Neural progenitor cell (in vitro differentiated cells): ENCODE data around the gene EPB41L4A. TPM values are rescaled to one million over a fixed set of nuclear protein-coding genes. Genes with fewer than 3 reads are reported as not detected.

Experiments
- DNase-seq: peaks from one replicate; pipeline ENCODE4 v3.0.0-alpha.2; 2016; ENCODE audit warnings: low spot score
- H2AFZ ChIP-seq: fragments of 200-600 bp; sonication (generic); replicated peaks from 2 replicates; pipeline ENCODE4 v1.6.1; 2016; ENCODE audit warnings: antibody characterized with exemption
- H3F3A ChIP-seq: fragments of 200-600 bp; sonication (generic); 2 replicates; pipeline ENCODE4 v1.6.1; 2016; ENCODE audit warnings: antibody characterized with exemption, low read depth
- H3K27ac ChIP-seq: fragments of 200-600 bp; sonication (generic); 2 replicates; pipeline ENCODE4 v1.5.1; 2016; ENCODE audit warnings: mild to moderate bottlenecking
- H3K27me3 ChIP-seq: fragments of 200-600 bp; sonication (generic); 2 replicates; pipeline ENCODE4 v1.6.1; 2016; ENCODE audit warnings: mild to moderate bottlenecking, moderate library complexity
- H3K36me3 ChIP-seq: fragments of 200-600 bp; sonication (generic); 2 replicates; pipeline ENCODE4 v1.5.1; 2016
- H3K4me1 ChIP-seq: fragments of 200-600 bp; sonication (generic); 2 replicates; pipeline ENCODE4 v1.6.1; 2016; ENCODE audit warnings: mixed run types
- H3K4me2 ChIP-seq: fragments of 200-600 bp; sonication (generic); 2 replicates; pipeline ENCODE4 v1.6.1; 2016
- H3K4me3 ChIP-seq: fragments of 200-600 bp; sonication (generic); 2 replicates; pipeline ENCODE4 v1.5.1; 2016
- H3K79me2 ChIP-seq: fragments of 200-600 bp; sonication (generic); 2 replicates; pipeline ENCODE4 v1.6.1; 2016; ENCODE audit warnings: low read depth
- H3K9ac ChIP-seq: fragments of 200-600 bp; sonication (generic); 2 replicates; pipeline ENCODE4 v1.6.1; 2016
- H3K9me3 ChIP-seq: fragments of 200-600 bp; sonication (generic); 2 replicates; pipeline ENCODE4 v1.5.1; 2016; ENCODE audit warnings: low read depth
- H4K20me1 ChIP-seq: fragments of 200-600 bp; sonication (generic); 2 replicates; pipeline ENCODE4 v1.6.1; 2016; ENCODE audit warnings: low read depth
- H3K27ac Mint-ChIP-seq: 3 replicates; pipeline ENCODE4 v1.8.0; 2021; ENCODE audit warnings: mixed read lengths
- H3K27me3 Mint-ChIP-seq: 2 replicates; pipeline ENCODE4 v1.8.0; 2022; ENCODE audit warnings: low read depth, mild to moderate bottlenecking, inconsistent platforms, moderate library complexity, mixed read lengths; ENCODE audit not compliant: insufficient read depth
- H3K36me3 Mint-ChIP-seq: 3 replicates; pipeline ENCODE4 v1.8.0; 2021; ENCODE audit warnings: mixed read lengths
- H3K4me1 Mint-ChIP-seq: 3 replicates; pipeline ENCODE4 v1.8.0; 2021; ENCODE audit warnings: mixed read lengths
- H3K4me3 Mint-ChIP-seq: 3 replicates; pipeline ENCODE4 v1.8.0; 2021; ENCODE audit warnings: mild to moderate bottlenecking, moderate library complexity, mixed read lengths
- H3K9me3 Mint-ChIP-seq: 3 replicates; pipeline ENCODE4 v1.8.0; 2020; ENCODE audit warnings: mixed read lengths
- CTCF ChIP-seq: fragments of 200-600 bp; sonication (generic); IDR thresholded peaks from 2 replicates; pipeline ENCODE4 v1.5.1; 2017; ENCODE audit warnings: antibody characterized with exemption, mild to moderate bottlenecking
- EZH2 ChIP-seq: fragments of 200-600 bp; sonication (generic); IDR thresholded peaks from 2 replicates; pipeline ENCODE4 v1.6.1; 2017; ENCODE audit warnings: antibody characterized with exemption, mild to moderate bottlenecking, moderate library complexity
- EZH2phosphoT487 ChIP-seq: fragments of 200-600 bp; sonication (generic); IDR thresholded peaks from 2 replicates; pipeline ENCODE4 v1.6.1; 2017; ENCODE audit warnings: antibody characterized with exemption
- total RNA-seq: library from RNA; depleted of rRNA; stranded (reverse); fragments of >200 nt; gene quantifications from 2 replicates; pipeline ENCODE4 v1.2.3, GENCODE V29; 2015; ENCODE audit warnings: low replicate concordance

EPB41L4A gene
- total RNA-seq, 1 donor from 2014 or later = 2.7 TPM

- peaks cover 5% of the 10 kb centered on the region for H3K36me3 Mint-ChIP-seq
- no peak overlapping the region for H3K27ac ChIP-seq
- no peaks in the 10 kb centered on the region for H3K36me3 ChIP-seq
- no peaks in the 10 kb centered on the region for H3K27me3 Mint-ChIP-seq
- TF ChIP-seq EZH2 (no peak), CTCF (peak; percentile 12)
- no peaks in the 10 kb centered on the region for H3K79me2 ChIP-seq
- no peak overlapping the region for H3K4me2 ChIP-seq
- peaks cover 4% of the 10 kb centered on the region for H3F3A ChIP-seq
- H3K9me3 Mint-ChIP-seq = no peaks in the 10 kb centered on the region
- no peaks in the 10 kb centered on the region for H3K9me3 ChIP-seq
- H3K4me1 Mint-ChIP-seq = peaks cover 40% of the 10 kb centered on the region
- no peaks in the 10 kb centered on the region for H3K27me3 ChIP-seq
- no peaks in the 10 kb centered on the region for H4K20me1 ChIP-seq
- H3K27ac Mint-ChIP-seq = no peak overlapping the region
- no peak overlapping the region for H3K4me3 Mint-ChIP-seq
- H3K9ac ChIP-seq = no peak overlapping the region
- DNase-seq = peak; percentile 10
- no peak overlapping the region for H3K4me3 ChIP-seq
- no peak overlapping the region for H2AFZ ChIP-seq
- peaks cover 27% of the 10 kb centered on the region for H3K4me1 ChIP-seq
Measured at GRCh38 chr5:112238473-112238872, 180.6 kb downstream of the EPB41L4A start.

- H4K20me1 ChIP-seq = no peaks in the 10 kb centered on the region
- H3K4me1 ChIP-seq = peaks cover 27% of the 10 kb centered on the region
- no peaks in the 10 kb centered on the region for H3K27me3 ChIP-seq
- peaks cover 40% of the 10 kb centered on the region for H3K4me1 Mint-ChIP-seq
- H3K36me3 Mint-ChIP-seq = peaks cover 4% of the 10 kb centered on the region
- peak; percentile 66 for DNase-seq
- TF ChIP-seq EZH2phosphoT487 (no peak), EZH2 (no peak), CTCF (no peak)
- H3K9me3 Mint-ChIP-seq = no peaks in the 10 kb centered on the region
- H3K27ac ChIP-seq = no peak overlapping the region
- H3K4me3 ChIP-seq = no peak overlapping the region
- H3K27ac Mint-ChIP-seq = no peak overlapping the region
- H3F3A ChIP-seq = peaks cover 4% of the 10 kb centered on the region
- H3K9me3 ChIP-seq = no peaks in the 10 kb centered on the region
- no peak overlapping the region for H3K9ac ChIP-seq
- H2AFZ ChIP-seq = no peak overlapping the region
- no peaks in the 10 kb centered on the region for H3K36me3 ChIP-seq
- H3K79me2 ChIP-seq = no peaks in the 10 kb centered on the region
- no peaks in the 10 kb centered on the region for H3K27me3 Mint-ChIP-seq
- peak overlapping the region; percentile 40 for H3K4me2 ChIP-seq
- no peak overlapping the region for H3K4me3 Mint-ChIP-seq
Measured at GRCh38 chr5:112237456-112237855, 181.6 kb downstream of the EPB41L4A start.

- no peaks in the 10 kb centered on the region for H3K36me3 ChIP-seq
- H3K9me3 ChIP-seq = no peaks in the 10 kb centered on the region
- TF ChIP-seq CTCF (no peak), EZH2 (no peak), EZH2phosphoT487 (no peak)
- H3K27me3 ChIP-seq = no peaks in the 10 kb centered on the region
- Mint-ChIP-seq H3K4me3 (no peak overlapping the region), H3K36me3 (peaks cover 8% of the 10 kb centered on the region), H3K9me3 (no peaks in the 10 kb centered on the region), H3K27me3 (no peaks in the 10 kb centered on the region), H3K4me1 (peaks cover 28% of the 10 kb centered on the region), H3K27ac (no peak overlapping the region)
- H3K27ac ChIP-seq = no peak overlapping the region
- no peaks in the 10 kb centered on the region for H4K20me1 ChIP-seq
- H3K4me2 ChIP-seq = no peak overlapping the region
- H3F3A ChIP-seq = peaks cover 4% of the 10 kb centered on the region
- peaks cover 27% of the 10 kb centered on the region for H3K4me1 ChIP-seq
- H2AFZ ChIP-seq = no peak overlapping the region
- DNase-seq = no peak
- no peak overlapping the region for H3K4me3 ChIP-seq
- H3K9ac ChIP-seq = no peak overlapping the region
- no peaks in the 10 kb centered on the region for H3K79me2 ChIP-seq
Measured at GRCh38 chr5:112234000-112234399, 185.1 kb downstream of the EPB41L4A start.
